GM23338 (cell line): ENCODE measurements around the gene GABRR2. TPM values are rescaled to one million over a fixed set of nuclear protein-coding genes. Genes with fewer than 3 reads are reported as not detected.

ENCODE experiments used
- ATAC-seq: fragments of 200-7000 bp; cut with Tn5 transposase; 3 replicates; pipeline ENCODE4 v1.9.1; 2020
- DNase-seq: peaks from one replicate; pipeline ENCODE4 v3.0.0-alpha.2; 2015; ENCODE audit warnings: low spot score
- H2AFZ ChIP-seq: fragments of 200-600 bp; sonication (generic); 2 replicates; pipeline ENCODE4 v1.8.0; 2016; ENCODE audit warnings: antibody characterized with exemption, mild to moderate bottlenecking, moderate library complexity
- H3F3A ChIP-seq: fragments of 200-600 bp; sonication (generic); replicated peaks from 2 replicates; pipeline ENCODE4 v1.8.0; 2017; ENCODE audit warnings: antibody characterized with exemption, mixed run types, low read depth
- H3K27ac ChIP-seq: fragments of 200-600 bp; sonication (generic); 2 replicates; pipeline ENCODE4 v1.6.1; 2016; ENCODE audit warnings: low read depth
- H3K27me3 ChIP-seq: fragments of 200-600 bp; sonication (generic); 2 replicates; pipeline ENCODE4 v1.8.0; 2016; ENCODE audit warnings: mild to moderate bottlenecking, mixed run types, moderate library complexity; ENCODE audit not compliant: insufficient read depth
- H3K36me3 ChIP-seq: fragments of 200-600 bp; sonication (generic); 2 replicates; pipeline ENCODE4 v1.8.0; 2016; ENCODE audit warnings: mild to moderate bottlenecking; ENCODE audit not compliant: insufficient read depth
- H3K4me1 ChIP-seq: fragments of 200-600 bp; sonication (generic); 2 replicates; pipeline ENCODE4 v1.8.0; 2016; ENCODE audit warnings: mild to moderate bottlenecking, moderate library complexity; ENCODE audit not compliant: insufficient read depth
- H3K4me2 ChIP-seq: fragments of 200-600 bp; sonication (generic); 2 replicates; pipeline ENCODE4 v1.7.1; 2017; ENCODE audit warnings: mixed run types
- H3K4me3 ChIP-seq: fragments of 200-600 bp; sonication (generic); 2 replicates; pipeline ENCODE4 v1.6.1; 2016; ENCODE audit warnings: mixed run types
- H3K79me2 ChIP-seq: fragments of 200-600 bp; sonication (generic); replicated peaks from 2 replicates; pipeline ENCODE4 v1.8.0; 2017; ENCODE audit warnings: mild to moderate bottlenecking; ENCODE audit not compliant: insufficient read depth
- H3K9me2 ChIP-seq: fragments of 200-600 bp; sonication (generic); 2 replicates; pipeline ENCODE4 v1.8.0; 2017; ENCODE audit not compliant: insufficient read depth
- H4K20me1 ChIP-seq: fragments of 200-600 bp; sonication (generic); replicated peaks from 2 replicates; pipeline ENCODE4 v1.8.0; 2017; ENCODE audit warnings: mild to moderate bottlenecking; ENCODE audit not compliant: insufficient read depth
- H3K27ac Mint-ChIP-seq: 2 replicates; pipeline ENCODE4 v1.8.0; 2020; ENCODE audit warnings: inconsistent platforms, mild to moderate bottlenecking, moderate library complexity, mixed read lengths
- H3K27me3 Mint-ChIP-seq: 3 replicates; pipeline ENCODE4 v1.8.0; 2022; ENCODE audit warnings: low read depth, mild to moderate bottlenecking, moderate library complexity, mixed read lengths, inconsistent platforms; ENCODE audit not compliant: insufficient read depth, poor library complexity
- H3K36me3 Mint-ChIP-seq: 3 replicates; pipeline ENCODE4 v1.8.0; 2021; ENCODE audit warnings: low read depth, mild to moderate bottlenecking, inconsistent platforms, moderate library complexity, mixed read lengths
- H3K4me1 Mint-ChIP-seq: 3 replicates; pipeline ENCODE4 v1.8.0; 2020; ENCODE audit warnings: mild to moderate bottlenecking, inconsistent platforms, mixed read lengths
- H3K4me3 Mint-ChIP-seq: 3 replicates; pipeline ENCODE4 v1.8.0; 2021; ENCODE audit warnings: moderate library complexity, mild to moderate bottlenecking, inconsistent platforms, mixed read lengths
- H3K9me3 Mint-ChIP-seq: 3 replicates; pipeline ENCODE4 v1.8.0; 2020; ENCODE audit warnings: moderate library complexity, mild to moderate bottlenecking, inconsistent platforms, mixed read lengths
- CREB1 ChIP-seq: fragments of 250-450 bp; sonication (Bioruptor Pico); IDR thresholded peaks from 2 replicates; pipeline ENCODE4 v1.5.0; 2020; ENCODE audit warnings: low read depth, mild to moderate bottlenecking, moderate library complexity
- CTCF ChIP-seq, 2 experiments: fragments of 200-600 bp in 1 of 2; sonication (generic) in 1 of 2; conservative IDR thresholded peaks; 2 replicates each; pipeline versions ENCODE4 v1.5.1 to v1.6.1; 2016 to 2017; ENCODE audit warnings: antibody characterized with exemption in 2 of 2, low read depth in 2 of 2, mild to moderate bottlenecking in 2 of 2, moderate library complexity in 1 of 2
- ETS1 ChIP-seq: IDR thresholded peaks from 2 replicates; pipeline ENCODE4 v1.6.1; 2016; ENCODE audit warnings: antibody characterized with exemption
- EZH2 ChIP-seq: fragments of 200-600 bp; sonication (generic); IDR thresholded peaks from one replicate; pipeline ENCODE4 v1.8.0; 2017; ENCODE audit warnings: antibody characterized with exemption, mild to moderate bottlenecking, low read depth; ENCODE audit not compliant: unreplicated experiment
- EZH2phosphoT487 ChIP-seq: fragments of 200-600 bp; sonication (generic); IDR thresholded peaks from one replicate; pipeline ENCODE4 v1.8.1; 2018; ENCODE audit warnings: antibody characterized with exemption; ENCODE audit not compliant: unreplicated experiment
- JUNB ChIP-seq: IDR thresholded peaks from one replicate; pipeline ENCODE4 v1.6.1; 2016; ENCODE audit warnings: antibody characterized with exemption; ENCODE audit not compliant: unreplicated experiment
- NANOG ChIP-seq: IDR thresholded peaks from 2 replicates; pipeline ENCODE4 v1.6.1; 2016; ENCODE audit warnings: antibody characterized with exemption, borderline replicate concordance
- POLR2AphosphoS5 ChIP-seq: IDR thresholded peaks from 2 replicates; pipeline ENCODE4 v1.6.1; 2016; ENCODE audit warnings: antibody characterized with exemption, low read depth
- STAT1 ChIP-seq: IDR thresholded peaks from one replicate; pipeline ENCODE4 v1.6.1; 2016; ENCODE audit warnings: antibody characterized with exemption; ENCODE audit not compliant: unreplicated experiment
- ZNF114 ChIP-seq: fragments of 250-450 bp; sonication (Bioruptor Pico); IDR thresholded peaks from 2 replicates; pipeline ENCODE4 v1.5.0; 2020; ENCODE audit warnings: mild to moderate bottlenecking, moderate library complexity
- ZNF331 ChIP-seq: fragments of 250-450 bp; sonication (Bioruptor Pico); IDR thresholded peaks from 2 replicates; pipeline ENCODE4 v1.5.0; 2020; ENCODE audit warnings: low read depth, mild to moderate bottlenecking, moderate library complexity
- polyA plus RNA-seq: library from polyadenylated mRNA; unstranded; fragments of >200 nt; fragmentation: Nextera tagmentation; extraction: Ambion mirVana; gene quantifications from 2 replicates; pipeline ENCODE4 v1.2.1, GENCODE V29; 2016
- total RNA-seq: library from RNA; depleted of rRNA; stranded (reverse); fragments of >200 nt; shearing (Covaris generic); gene quantifications from 2 replicates; pipeline ENCODE4 v1.2.3, GENCODE V29; 2014
- TF ChIP-seq, protein P1 (sequence below): fragments of 250-450 bp; sonication (Bioruptor Pico); IDR thresholded peaks from 2 replicates; pipeline ENCODE4 v1.5.0; 2020; ENCODE audit warnings: mild to moderate bottlenecking, moderate library complexity
- TF ChIP-seq, protein P2 (sequence below): IDR thresholded peaks from one replicate; pipeline ENCODE4 v1.6.1; 2018; ENCODE audit warnings: antibody characterized with exemption; ENCODE audit not compliant: unreplicated experiment

GABRR2 gene
- total and polyA plus RNA-seq, 2 experiments from 2014 or later = not detected

- H3K36me3 ChIP-seq = no peaks in the 10 kb centered on the region
- no peak for TF ChIP-seq ETS1
- TF ChIP-seq NANOG = no peak
- TF ChIP-seq ZNF331 (CRISPR knock-in tag) = no peak
- no peak for TF ChIP-seq CREB1
- TF ChIP-seq CTCF (conservative IDR thresholded peaks at IDR 0.05; ENCODE audit: low read depth in 2 of 2) = no peak
- no peak for TF ChIP-seq EZH2
- TF ChIP-seq, protein P1, sequence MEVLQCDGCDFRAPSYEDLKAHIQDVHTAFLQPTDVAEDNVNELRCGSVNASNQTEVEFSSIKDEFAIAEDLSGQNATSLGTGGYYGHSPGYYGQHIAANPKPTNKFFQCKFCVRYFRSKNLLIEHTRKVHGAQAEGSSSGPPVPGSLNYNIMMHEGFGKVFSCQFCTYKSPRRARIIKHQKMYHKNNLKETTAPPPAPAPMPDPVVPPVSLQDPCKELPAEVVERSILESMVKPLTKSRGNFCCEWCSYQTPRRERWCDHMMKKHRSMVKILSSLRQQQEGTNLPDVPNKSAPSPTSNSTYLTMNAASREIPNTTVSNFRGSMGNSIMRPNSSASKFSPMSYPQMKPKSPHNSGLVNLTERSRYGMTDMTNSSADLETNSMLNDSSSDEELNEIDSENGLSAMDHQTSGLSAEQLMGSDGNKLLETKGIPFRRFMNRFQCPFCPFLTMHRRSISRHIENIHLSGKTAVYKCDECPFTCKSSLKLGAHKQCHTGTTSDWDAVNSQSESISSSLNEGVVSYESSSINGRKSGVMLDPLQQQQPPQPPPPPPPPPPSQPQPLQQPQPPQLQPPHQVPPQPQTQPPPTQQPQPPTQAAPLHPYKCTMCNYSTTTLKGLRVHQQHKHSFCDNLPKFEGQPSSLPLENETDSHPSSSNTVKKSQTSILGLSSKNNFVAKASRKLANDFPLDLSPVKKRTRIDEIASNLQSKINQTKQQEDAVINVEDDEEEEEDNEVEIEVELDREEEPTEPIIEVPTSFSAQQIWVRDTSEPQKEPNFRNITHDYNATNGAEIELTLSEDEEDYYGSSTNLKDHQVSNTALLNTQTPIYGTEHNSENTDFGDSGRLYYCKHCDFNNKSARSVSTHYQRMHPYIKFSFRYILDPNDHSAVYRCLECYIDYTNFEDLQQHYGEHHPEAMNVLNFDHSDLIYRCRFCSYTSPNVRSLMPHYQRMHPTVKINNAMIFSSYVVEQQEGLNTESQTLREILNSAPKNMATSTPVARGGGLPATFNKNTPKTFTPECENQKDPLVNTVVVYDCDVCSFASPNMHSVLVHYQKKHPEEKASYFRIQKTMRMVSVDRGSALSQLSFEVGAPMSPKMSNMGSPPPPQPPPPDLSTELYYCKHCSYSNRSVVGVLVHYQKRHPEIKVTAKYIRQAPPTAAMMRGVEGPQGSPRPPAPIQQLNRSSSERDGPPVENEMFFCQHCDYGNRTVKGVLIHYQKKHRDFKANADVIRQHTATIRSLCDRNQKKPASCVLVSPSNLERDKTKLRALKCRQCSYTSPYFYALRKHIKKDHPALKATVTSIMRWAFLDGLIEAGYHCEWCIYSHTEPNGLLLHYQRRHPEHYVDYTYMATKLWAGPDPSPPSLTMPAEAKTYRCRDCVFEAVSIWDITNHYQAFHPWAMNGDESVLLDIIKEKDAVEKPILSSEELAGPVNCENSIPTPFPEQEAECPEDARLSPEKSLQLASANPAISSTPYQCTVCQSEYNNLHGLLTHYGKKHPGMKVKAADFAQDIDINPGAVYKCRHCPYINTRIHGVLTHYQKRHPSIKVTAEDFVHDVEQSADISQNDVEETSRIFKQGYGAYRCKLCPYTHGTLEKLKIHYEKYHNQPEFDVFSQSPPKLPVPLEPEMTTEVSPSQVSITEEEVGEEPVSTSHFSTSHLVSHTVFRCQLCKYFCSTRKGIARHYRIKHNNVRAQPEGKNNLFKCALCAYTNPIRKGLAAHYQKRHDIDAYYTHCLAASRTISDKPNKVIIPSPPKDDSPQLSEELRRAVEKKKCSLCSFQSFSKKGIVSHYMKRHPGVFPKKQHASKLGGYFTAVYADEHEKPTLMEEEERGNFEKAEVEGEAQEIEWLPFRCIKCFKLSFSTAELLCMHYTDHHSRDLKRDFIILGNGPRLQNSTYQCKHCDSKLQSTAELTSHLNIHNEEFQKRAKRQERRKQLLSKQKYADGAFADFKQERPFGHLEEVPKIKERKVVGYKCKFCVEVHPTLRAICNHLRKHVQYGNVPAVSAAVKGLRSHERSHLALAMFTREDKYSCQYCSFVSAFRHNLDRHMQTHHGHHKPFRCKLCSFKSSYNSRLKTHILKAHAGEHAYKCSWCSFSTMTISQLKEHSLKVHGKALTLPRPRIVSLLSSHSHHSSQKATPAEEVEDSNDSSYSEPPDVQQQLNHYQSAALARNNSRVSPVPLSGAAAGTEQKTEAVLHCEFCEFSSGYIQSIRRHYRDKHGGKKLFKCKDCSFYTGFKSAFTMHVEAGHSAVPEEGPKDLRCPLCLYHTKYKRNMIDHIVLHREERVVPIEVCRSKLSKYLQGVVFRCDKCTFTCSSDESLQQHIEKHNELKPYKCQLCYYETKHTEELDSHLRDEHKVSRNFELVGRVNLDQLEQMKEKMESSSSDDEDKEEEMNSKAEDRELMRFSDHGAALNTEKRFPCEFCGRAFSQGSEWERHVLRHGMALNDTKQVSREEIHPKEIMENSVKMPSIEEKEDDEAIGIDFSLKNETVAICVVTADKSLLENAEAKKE = no peak
- no peak for TF ChIP-seq POLR2AphosphoS5
- TF ChIP-seq JUNB = no peak
- TF ChIP-seq, protein P2, sequence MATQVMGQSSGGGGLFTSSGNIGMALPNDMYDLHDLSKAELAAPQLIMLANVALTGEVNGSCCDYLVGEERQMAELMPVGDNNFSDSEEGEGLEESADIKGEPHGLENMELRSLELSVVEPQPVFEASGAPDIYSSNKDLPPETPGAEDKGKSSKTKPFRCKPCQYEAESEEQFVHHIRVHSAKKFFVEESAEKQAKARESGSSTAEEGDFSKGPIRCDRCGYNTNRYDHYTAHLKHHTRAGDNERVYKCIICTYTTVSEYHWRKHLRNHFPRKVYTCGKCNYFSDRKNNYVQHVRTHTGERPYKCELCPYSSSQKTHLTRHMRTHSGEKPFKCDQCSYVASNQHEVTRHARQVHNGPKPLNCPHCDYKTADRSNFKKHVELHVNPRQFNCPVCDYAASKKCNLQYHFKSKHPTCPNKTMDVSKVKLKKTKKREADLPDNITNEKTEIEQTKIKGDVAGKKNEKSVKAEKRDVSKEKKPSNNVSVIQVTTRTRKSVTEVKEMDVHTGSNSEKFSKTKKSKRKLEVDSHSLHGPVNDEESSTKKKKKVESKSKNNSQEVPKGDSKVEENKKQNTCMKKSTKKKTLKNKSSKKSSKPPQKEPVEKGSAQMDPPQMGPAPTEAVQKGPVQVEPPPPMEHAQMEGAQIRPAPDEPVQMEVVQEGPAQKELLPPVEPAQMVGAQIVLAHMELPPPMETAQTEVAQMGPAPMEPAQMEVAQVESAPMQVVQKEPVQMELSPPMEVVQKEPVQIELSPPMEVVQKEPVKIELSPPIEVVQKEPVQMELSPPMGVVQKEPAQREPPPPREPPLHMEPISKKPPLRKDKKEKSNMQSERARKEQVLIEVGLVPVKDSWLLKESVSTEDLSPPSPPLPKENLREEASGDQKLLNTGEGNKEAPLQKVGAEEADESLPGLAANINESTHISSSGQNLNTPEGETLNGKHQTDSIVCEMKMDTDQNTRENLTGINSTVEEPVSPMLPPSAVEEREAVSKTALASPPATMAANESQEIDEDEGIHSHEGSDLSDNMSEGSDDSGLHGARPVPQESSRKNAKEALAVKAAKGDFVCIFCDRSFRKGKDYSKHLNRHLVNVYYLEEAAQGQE = no peak
- TF ChIP-seq STAT1 = no peak
- no peak for TF ChIP-seq EZH2phosphoT487
- TF ChIP-seq ZNF114 = no peak
- peaks cover 4% of the 10 kb centered on the region; the same call in 1 of the 2 replicates for H3F3A ChIP-seq
- no peak overlapping the region for H3K4me3 ChIP-seq
- ATAC-seq = no peak
- no peak for DNase-seq
- H2AFZ ChIP-seq = no peak overlapping the region
- peaks cover 12% of the 10 kb centered on the region; the same call in 1 of the 2 replicates for H3K4me1 ChIP-seq
- H3K27me3 Mint-ChIP-seq = peaks cover 17% of the 10 kb centered on the region
- no peak overlapping the region for H3K27ac Mint-ChIP-seq
- H3K9me2 ChIP-seq = no peaks in the 10 kb centered on the region
- H3K79me2 ChIP-seq = no peaks in the 10 kb centered on the region
- H3K27ac ChIP-seq = no peak overlapping the region
- no peak overlapping the region for H3K4me2 ChIP-seq
- no peaks in the 10 kb centered on the region for H4K20me1 ChIP-seq
- H3K36me3 Mint-ChIP-seq = no peaks in the 10 kb centered on the region
- H3K9me3 Mint-ChIP-seq = no peaks in the 10 kb centered on the region
- H3K27me3 ChIP-seq = peaks cover 27% of the 10 kb centered on the region
- H3K4me3 Mint-ChIP-seq = no peak overlapping the region
- H3K4me1 Mint-ChIP-seq = peaks cover 24% of the 10 kb centered on the region
These were observed 40.6 kb upstream of the GABRR2 start for GRCh38 chr6:89355511-89356194.
